IPS-18c (cell line): ENCODE measurements around the gene FAM78A.

Experiments
- H3K4me3 ChIP-seq: 2 replicates; pipeline ENCODE4 v1.7.0; 2013; ENCODE audit warnings: low read depth, mild to moderate bottlenecking, low read length, moderate library complexity; ENCODE audit not compliant: insufficient read depth
- H3K9me3 ChIP-seq: one replicate; pipeline ENCODE4 v1.6.1; 2013; ENCODE audit warnings: mild to moderate bottlenecking, low read length, moderate library complexity; ENCODE audit not compliant: control insufficient read depth, insufficient read depth

Gene FAM78A

DNA sequence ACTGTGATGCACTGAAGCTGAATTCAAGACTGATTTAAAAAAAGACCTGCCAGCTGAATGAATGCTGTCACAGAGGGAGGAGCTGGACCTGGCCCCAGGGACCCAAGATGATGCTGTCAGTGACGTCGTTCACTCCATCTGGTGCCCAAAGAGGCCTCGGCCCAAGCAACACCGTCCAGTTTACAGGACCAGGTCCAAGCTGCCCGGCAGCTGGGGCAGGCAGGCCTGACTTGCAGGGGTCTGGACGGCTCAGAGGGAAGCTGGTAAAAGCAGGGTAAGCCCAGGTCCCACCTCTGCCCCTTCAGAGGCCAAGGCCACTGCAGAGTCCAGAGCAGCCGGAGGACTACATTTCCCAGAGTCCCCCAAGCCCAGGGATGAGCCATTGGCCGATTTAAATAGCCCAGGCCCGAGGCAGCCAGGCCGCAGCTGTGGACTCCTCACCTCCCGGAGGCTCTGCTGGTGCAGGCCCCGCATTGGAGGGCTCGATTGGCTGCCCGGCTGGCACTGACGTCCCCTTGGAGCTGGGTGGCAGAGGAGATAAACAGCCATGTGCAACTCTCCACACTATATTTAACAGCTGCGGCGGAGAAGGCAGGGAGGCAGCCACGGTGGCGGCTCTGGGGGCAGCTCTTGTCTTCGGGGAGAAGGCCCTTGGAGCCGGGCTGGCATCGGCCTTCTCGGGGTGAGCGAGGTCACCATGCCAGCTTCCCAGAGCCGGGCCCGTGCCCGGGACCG is 13.2 kb upstream of the FAM78A start, which contains the start of gene PLPP7:
Gene PLPP7, plus strand, starts transcription at position 423 of the 735 bp plus-strand sequence. Its CDS starts 275 bp downstream, at position 698.
- H3K9me3 ChIP-seq = no peaks in the 10 kb centered on the region
- H3K4me3 ChIP-seq = peak within 1 kb of the TSS; percentile 20; the same call in 1 of the 2 replicates

DNA sequence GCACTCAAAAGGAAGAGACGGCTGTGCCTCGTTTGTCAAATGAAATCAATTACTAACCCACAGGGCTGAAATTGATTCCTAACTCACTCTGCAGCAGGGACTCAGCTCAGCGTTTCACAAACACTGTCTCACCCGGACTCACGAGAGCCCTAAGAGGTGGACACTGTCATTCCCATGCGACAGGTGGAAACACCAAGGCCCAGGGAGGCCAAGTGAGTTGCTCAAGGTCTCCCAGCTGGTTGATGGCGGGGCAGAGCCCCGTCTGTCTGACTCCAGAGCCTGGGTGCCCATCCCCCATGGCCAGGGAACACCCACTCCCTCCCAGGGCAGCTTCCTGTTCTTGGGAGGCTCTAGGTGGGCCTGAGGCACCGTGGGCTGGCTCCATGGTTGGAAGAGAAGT is 11.9 kb upstream of the FAM78A start:
- no peaks in the 10 kb centered on the region for H3K9me3 ChIP-seq
- no peak overlapping the region for H3K4me3 ChIP-seq

DNA sequence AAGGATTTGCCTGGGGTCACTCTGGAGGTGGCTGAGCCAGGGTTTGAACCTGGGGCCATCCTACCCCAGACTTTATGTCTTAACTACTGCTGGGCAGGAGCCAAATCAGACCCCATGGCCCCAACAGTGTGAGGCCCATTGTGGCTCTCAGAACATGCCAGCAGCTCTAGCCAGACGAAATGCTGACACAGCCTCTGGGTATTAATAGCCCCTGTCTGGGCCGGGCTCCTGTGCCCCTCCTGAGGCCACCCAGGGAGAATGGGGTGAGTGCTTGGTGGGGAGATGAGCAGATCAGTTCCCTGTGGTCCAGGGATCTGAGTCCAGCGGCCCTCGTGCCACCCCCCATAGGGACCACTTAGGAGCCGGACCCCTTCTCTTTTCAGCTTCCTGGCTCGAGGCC is 11.0 kb upstream of the FAM78A start:
- no peaks in the 10 kb centered on the region for H3K9me3 ChIP-seq
- H3K4me3 ChIP-seq = no peak overlapping the region

DNA sequence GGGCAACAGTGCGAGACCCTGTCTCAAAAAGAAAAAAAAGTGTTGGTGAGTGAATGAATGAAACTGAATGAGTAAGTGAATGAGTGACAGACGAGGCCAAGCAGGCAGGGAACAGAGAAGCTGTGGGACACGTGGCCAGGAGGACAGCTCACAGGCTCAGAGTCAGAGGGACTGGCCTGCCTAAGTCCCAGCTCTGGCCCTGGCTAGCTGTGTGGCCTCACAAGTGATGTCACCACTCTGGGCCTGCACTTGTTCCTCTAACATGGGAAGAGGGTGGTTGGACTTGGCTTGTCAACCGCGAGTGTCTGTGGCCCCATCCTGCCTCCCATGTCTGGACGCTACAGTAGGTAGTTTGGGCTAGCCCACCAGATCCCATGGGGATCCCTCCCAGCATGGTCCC is 8.5 kb upstream of the FAM78A start:
- no peaks in the 10 kb centered on the region for H3K9me3 ChIP-seq
- H3K4me3 ChIP-seq = no peak overlapping the region

DNA sequence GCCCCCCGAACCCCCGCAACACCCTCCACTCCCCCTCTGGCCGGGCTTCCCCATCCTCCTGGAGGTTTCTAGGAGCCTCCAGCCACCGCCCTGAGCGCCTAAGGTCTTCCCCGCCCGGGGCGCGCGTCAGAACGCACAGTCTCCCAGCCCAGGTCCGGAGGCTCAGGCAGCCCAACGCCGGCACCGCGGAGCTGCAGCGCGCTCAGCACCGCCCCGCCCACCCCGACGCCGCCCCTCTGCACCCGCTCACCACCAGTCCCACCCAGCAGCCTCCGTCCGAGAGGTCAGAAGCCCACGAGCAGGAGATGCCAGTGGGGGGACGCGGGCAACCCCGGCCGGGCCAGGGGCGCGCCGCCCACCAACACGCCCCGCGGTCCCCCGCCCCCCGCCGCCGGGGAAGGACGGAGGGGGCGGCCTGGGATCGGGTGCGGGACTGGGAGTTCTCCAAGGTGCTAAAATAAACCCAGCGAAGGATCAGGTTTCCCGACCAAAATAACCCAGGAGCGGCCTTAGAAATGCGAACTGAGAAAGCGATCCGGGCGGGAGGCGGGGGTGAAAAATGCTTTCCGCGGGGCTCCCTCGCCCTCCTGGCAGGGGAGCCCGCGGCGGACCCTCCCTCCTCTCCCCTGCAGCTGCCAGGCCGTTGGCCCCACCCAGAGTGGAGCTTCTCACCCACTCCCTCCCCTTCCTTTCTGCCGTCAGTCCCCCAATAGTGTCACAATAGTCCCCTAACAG is 6.5 kb upstream of the FAM78A start:
- Histone ChIP-seq H3K9me3 (no peaks in the 10 kb centered on the region), H3K4me3 (peak overlapping the region; percentile 55)

DNA sequence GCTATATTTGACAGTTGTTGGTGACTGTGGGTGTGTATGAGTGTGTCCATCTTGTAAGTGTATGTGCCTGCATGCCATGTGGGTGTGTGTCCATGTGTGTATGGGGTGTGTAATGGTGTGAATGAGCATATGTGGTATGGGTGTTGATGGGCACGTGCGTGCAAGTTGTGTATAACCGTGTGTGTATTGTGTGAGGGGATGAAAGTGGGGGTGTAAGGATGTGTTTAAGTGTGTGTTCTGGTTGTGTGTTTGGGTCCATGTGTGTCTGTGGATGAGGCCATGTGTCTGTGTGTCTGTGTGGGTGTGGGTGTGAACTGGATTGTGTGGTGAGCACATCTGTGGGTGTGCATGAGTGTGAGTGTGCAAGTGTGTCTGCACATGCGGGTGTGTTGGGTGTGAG is 5.9 kb upstream of the FAM78A start:
- Histone ChIP-seq H3K9me3 (no peaks in the 10 kb centered on the region), H3K4me3 (peak overlapping the region; percentile 55)

DNA sequence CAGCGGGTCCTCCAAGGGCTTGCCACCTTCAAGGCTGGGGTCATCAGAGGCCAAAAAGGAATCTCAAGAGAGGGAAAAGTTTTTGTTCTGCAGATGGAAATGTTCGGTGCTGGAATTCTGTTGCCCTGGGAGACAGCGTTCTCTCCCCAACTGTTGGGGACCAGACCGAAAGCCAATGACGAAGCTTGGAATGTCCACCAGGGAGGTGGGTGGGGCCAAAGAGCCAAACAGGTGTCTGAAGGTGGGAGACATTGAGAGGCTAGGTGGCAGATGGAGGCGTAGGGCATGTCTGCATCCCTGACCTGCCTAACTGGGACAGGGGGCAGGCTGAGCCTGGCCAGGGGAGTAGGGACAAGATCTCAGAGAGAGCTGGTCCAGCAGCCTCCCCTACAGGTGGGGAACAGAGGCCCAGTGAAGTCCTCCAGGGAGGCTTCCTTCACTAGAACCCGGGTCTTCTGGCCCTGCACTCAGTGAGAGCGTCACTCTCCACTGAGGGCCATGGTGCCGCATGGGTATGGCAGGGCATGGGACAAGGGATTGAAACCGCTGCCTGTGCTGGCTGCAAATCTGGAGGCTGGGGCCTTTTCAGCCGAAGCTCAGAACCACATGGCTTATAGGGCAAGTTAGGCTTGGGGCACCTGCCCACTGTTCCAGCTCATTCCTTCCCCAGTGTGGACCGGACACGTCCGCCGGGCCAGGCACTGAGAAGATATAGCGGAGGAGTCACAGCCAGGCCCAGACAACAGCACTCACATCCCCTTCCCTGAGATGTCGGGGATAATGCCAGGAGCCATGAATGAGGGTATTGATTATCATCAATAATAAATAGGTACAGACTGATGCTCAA is 5.0 kb upstream of the FAM78A start:
- no peaks in the 10 kb centered on the region for H3K9me3 ChIP-seq

DNA sequence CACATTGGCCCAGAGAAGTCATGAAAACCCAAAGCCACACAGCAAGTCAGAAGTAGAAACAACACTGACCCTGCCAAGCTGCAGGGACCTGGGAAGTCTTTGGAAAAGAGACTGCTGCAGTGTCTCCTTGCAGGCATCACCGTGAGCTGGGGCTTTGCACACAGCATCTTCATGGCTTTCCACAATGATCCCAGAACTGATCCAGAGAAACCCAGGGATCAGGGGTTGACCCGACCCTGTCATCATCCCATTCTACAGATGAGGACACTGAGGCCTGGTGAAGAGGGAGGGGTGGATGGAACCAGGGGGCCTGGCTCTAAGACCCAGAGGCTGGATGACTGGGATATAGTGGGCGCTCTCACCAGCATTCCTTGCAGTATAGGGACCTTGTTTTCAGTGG is 4.3 kb upstream of the FAM78A start:
- Histone ChIP-seq H3K4me3 (no peak overlapping the region), H3K9me3 (no peaks in the 10 kb centered on the region)

More for the DNA sequence above, 5.0 kb upstream of the FAM78A start:
- H3K4me3 ChIP-seq = no peak overlapping the region

DNA sequence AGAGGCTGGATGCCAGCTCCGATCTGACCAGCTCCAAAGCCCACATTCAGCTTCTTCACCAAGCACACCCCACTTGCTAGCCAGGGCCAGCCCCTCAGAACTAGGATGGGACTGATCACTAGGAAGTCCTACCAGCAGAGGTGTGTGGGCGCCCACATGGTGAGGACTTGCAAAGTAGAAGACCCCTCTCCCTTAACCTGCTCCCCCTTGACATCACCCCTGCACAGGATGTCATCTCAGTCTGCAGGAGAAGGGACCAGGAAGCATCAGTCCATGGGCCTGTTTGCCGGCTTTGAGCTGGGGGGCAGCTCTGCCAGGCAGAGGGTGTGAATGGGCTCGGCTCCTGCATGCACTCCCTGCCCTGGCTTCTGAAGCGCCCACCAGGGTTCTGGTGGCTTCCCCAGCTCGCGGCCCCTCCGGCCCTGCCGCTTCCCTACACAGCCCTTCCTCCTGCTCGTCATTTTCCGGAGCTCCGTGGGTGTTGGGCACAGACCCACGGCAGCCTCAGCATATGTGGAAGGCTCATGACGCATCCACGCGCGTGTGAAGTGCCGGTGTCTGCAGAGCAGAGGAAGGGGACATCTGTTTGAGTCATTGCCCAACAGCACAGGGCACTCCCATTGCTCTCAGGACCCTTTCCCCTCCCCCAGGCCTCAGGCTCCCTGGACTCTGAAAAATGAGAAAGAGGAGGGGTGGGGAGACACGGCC is 3.7 kb upstream of the FAM78A start:
- Histone ChIP-seq H3K4me3 (no peak overlapping the region), H3K9me3 (no peaks in the 10 kb centered on the region)

DNA sequence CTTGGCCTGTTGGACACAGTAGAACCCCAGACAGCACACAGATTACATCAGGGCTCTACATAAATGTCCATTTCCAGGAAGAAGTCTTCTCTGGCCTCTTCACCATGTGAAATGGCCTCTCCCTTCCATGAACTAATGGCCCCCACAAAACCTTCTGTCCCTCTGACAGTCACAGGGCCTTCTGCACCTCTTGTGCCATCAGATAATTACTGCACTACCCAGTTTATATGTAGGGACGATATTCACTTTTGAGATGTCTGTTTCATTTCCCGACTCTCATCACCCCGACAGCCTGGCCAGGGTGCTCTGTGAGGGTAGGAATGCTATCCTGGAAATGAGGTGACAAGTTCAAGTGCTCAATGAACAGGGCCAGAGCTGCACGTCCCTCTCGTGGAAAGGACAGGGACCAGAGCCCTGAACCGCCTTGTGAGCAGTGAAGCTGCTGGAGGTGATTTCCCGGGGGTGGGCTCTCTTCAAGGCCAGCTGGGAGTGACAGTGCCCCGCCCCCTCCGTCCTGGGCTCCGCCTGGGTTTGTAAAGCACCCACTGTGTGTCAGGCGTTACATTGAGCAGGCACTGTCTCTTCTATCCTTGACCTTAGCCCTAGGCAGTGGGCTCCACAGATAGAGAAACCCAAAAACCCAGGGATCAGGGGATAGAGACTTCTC is 3.0 kb upstream of the FAM78A start:
- no peaks in the 10 kb centered on the region for H3K9me3 ChIP-seq
- H3K4me3 ChIP-seq = no peak overlapping the region

DNA sequence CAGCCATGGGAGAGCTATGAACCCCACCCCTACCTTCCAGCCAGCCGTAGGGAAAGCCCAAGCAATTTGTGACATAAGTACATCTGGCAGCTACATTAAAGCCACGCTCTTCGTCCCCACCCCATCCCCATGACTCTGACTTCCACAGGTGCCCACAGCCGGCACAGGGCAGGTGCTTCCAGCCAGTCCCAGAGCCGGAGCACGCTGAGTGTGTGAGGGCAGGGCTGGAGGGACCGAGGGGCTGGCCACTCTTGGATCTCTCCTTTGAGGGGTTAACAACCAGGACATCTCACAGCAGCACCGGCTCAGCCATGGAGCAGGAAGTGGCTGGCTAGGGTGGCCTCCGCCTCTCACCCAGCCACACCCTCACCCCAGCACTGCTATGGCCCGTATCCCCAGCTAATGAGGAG is 2.4 kb upstream of the FAM78A start:
- H3K4me3 ChIP-seq = no peak overlapping the region
- no peaks in the 10 kb centered on the region for H3K9me3 ChIP-seq

DNA sequence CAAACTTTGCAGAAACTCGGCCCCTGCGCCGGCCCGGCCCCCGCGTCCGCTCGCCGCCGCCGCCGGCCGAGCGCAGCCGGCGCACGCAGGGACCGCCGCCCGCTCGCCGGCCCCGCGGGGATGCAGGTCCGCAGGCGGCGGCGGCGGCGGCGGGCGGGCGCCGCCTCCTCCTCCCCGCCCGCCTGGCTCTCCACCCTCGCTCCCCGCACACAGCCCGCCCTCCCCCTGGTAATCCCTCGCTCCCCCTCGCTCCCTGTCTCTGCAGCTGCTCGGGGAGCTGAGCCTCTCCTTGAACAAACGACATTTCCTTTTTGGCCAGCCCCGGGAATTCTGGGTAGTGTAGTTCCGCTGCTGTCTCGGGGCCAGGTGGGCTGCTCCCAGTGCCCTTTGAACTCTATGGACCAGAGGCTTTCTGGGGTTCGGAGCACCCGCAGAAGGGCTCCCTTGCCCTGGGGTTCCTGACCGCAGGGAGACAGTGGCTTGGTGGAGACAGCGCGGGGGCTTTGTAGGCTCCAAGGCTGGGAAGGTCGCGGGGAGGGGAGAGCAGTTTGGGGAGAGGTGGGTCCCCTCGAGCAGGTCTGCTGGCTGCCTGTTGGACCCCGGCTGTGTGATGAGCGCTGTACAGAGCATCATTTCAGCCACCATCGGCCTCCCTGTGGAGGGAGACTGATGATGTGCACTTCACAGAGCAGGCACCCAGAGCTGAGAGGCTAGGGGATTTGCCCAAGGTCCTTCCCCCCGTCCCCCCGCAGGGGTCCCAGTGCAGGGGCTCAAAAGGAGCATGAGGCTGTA is 1.8 kb upstream of the FAM78A start:
- H3K4me3 ChIP-seq = peak overlapping the region; percentile 59; the same call in 1 of the 2 replicates
- no peaks in the 10 kb centered on the region for H3K9me3 ChIP-seq

DNA sequence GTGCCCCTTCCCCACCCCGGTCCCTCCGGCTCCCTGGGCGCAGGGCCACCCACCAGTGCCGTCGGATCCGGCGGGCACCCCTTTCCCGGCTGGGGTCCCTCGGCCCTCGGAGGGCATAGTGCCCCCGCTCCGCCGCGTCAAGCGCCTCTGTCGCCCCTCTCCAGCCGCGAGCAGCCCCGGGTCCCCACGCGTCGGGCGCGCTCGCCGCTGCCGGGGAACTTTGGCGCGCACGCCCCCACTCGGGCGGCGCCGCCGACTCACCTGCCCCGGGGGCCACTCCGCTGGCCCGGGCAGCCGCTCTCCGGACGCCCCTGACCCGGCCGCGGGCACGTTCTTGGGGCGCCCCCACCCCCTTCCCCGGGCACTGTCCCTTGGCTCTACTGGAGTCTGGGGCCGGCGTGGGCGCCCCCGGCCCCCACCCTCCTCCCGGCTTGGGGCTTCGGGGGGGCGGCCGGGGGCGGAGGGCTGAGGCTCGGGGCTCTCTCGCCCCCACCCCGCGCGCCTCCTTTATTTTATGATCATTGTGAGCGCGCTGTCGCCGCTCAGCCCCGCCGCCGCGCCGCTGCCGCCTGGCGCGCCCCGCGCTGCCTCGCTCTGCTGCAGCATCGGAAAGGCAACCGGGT is 1.1 kb upstream of the FAM78A start:
- Histone ChIP-seq H3K4me3 (peak overlapping the region; percentile 59), H3K9me3 (no peaks in the 10 kb centered on the region)

DNA sequence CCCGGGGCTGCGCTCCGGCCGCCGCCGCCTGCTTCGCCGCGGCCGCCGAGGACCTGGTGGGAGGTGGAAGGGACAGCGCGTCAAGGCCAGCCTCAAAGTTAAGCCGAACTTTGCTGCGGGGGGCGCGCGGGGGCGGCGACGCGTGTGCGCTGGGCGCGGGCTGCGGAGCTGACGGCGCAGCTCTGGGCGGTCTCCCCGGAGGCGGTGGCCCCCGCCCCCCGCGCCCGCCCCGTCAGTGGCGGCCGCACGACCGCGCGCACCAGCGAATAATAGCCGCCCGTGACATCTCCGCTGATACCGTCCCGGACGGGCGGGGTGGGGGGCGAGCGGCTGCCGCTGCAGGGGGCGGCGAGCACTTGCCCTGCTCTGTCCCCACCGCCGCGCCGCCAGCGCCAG is 579 bp upstream of the FAM78A start:
- peak overlapping the region; percentile 59 for H3K4me3 ChIP-seq
- no peaks in the 10 kb centered on the region for H3K9me3 ChIP-seq

DNA sequence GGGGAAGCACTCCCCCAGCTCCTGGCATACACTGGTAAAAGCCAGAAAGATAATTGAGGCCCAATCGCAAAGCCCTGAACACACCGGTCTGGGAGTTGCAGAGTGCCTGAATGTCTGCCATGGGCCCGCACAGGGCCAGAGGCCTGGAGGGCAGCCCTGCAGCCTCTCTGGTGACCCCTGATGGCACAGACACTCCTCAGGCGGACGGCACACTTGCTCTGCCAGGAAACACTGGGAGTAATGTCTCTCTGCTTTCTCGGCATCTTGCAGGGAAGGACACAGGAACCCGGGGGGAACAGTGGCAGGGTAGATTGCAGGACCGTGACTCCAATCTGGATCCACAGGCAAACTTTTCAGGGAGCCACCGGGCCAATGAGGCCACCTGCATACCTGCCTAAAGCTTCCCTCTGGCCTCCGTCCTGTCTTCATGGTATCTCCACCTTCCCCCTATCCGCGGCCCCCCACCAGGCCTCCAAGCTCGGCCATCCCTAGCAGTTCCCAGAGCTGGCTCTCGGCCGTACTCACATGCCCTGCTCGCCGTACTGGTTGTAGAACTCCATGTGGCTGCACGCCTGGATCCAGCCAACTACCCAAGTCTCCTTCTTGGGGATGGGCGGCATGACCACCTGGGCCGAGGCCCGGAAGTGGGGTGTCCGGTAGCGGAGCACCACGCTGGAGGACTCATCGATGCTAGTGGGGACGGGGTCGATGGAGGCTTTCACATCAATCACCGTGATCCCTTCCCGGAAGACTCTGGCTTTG is 797 bp downstream of the FAM78A start:
- Histone ChIP-seq H3K9me3 (no peaks in the 10 kb centered on the region), H3K4me3 (no peak overlapping the region)
